Liver (tissue), 3 donors: ENCODE measurements around the gene ALDH16A1.

Experiments
- TAF1 ChIP-seq: conservative IDR thresholded peaks from 2 replicates; pipeline ENCODE4 v1.6.1; 2016; ENCODE audit warnings: antibody characterized with exemption, mild to moderate bottlenecking
- YY1 ChIP-seq: IDR thresholded peaks from 2 replicates; pipeline ENCODE4 v1.6.1; 2016; ENCODE audit warnings: antibody characterized with exemption, mild to moderate bottlenecking
- TF ChIP-seq, protein P1 (sequence below): fragments of 150-350 bp; IDR thresholded peaks from 2 replicates; pipeline ENCODE4 v1.5.1; 2017; ENCODE audit warnings: improper control_type of control experiment, low read depth, low read length; ENCODE audit not compliant: missing input control
- TF ChIP-seq, protein P2 (sequence below): IDR thresholded peaks from 2 replicates; pipeline ENCODE4 v1.6.1; 2016; ENCODE audit warnings: antibody characterized with exemption, mild to moderate bottlenecking
- TF ChIP-seq, protein P3 (sequence below): IDR thresholded peaks from 2 replicates; pipeline ENCODE4 v1.6.1; 2016; ENCODE audit warnings: antibody characterized with exemption
- TF ChIP-seq, protein P4 (sequence below): IDR thresholded peaks from 2 replicates; pipeline ENCODE4 v1.6.1; 2016; ENCODE audit warnings: antibody characterized with exemption
- donor health status: healthy.
- donor health status: healthy.

DNA sequence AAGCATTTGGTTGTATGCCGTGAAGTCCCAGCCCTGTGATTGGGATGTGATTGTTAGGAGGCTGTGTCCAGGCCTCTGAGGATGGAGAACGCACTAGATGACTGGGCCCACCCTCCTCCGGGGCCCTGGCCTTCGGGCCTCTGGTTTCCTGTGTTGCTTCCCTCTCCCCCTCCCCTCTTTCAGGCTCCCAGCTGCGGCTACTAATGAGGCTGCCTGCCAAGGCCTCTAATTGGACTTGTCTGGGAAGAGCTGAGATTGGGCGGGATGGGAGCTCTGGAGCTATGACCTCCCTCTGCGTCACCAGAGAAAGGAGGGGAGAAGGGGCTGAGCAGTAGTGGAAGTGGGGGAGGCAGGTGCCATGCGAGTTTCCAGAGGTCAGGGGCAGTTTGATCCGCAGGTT lies 39.7 kb upstream of the ALDH16A1 start:
- TF ChIP-seq, protein P1, sequence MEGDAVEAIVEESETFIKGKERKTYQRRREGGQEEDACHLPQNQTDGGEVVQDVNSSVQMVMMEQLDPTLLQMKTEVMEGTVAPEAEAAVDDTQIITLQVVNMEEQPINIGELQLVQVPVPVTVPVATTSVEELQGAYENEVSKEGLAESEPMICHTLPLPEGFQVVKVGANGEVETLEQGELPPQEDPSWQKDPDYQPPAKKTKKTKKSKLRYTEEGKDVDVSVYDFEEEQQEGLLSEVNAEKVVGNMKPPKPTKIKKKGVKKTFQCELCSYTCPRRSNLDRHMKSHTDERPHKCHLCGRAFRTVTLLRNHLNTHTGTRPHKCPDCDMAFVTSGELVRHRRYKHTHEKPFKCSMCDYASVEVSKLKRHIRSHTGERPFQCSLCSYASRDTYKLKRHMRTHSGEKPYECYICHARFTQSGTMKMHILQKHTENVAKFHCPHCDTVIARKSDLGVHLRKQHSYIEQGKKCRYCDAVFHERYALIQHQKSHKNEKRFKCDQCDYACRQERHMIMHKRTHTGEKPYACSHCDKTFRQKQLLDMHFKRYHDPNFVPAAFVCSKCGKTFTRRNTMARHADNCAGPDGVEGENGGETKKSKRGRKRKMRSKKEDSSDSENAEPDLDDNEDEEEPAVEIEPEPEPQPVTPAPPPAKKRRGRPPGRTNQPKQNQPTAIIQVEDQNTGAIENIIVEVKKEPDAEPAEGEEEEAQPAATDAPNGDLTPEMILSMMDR: no peak
- TF ChIP-seq TAF1 (no peak), YY1 (no peak)
- TF ChIP-seq, protein P2, sequence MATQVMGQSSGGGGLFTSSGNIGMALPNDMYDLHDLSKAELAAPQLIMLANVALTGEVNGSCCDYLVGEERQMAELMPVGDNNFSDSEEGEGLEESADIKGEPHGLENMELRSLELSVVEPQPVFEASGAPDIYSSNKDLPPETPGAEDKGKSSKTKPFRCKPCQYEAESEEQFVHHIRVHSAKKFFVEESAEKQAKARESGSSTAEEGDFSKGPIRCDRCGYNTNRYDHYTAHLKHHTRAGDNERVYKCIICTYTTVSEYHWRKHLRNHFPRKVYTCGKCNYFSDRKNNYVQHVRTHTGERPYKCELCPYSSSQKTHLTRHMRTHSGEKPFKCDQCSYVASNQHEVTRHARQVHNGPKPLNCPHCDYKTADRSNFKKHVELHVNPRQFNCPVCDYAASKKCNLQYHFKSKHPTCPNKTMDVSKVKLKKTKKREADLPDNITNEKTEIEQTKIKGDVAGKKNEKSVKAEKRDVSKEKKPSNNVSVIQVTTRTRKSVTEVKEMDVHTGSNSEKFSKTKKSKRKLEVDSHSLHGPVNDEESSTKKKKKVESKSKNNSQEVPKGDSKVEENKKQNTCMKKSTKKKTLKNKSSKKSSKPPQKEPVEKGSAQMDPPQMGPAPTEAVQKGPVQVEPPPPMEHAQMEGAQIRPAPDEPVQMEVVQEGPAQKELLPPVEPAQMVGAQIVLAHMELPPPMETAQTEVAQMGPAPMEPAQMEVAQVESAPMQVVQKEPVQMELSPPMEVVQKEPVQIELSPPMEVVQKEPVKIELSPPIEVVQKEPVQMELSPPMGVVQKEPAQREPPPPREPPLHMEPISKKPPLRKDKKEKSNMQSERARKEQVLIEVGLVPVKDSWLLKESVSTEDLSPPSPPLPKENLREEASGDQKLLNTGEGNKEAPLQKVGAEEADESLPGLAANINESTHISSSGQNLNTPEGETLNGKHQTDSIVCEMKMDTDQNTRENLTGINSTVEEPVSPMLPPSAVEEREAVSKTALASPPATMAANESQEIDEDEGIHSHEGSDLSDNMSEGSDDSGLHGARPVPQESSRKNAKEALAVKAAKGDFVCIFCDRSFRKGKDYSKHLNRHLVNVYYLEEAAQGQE: no peak
- TF ChIP-seq, protein P3, sequence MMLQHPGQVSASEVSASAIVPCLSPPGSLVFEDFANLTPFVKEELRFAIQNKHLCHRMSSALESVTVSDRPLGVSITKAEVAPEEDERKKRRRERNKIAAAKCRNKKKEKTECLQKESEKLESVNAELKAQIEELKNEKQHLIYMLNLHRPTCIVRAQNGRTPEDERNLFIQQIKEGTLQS: no peak
- TF ChIP-seq, protein P4, sequence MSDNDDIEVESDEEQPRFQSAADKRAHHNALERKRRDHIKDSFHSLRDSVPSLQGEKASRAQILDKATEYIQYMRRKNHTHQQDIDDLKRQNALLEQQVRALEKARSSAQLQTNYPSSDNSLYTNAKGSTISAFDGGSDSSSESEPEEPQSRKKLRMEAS: no peak
